Right atrium auricular region (tissue), 2 donors: ENCODE data around the gene ST6GALNAC1. TPM values are rescaled to one million over a fixed set of nuclear protein-coding genes. Genes with fewer than 3 reads are reported as not detected.

Experiments
- DNase-seq: peaks from one replicate; pipeline ENCODE4 v3.0.0-alpha.2; 2019; ENCODE audit warnings: low spot score
- H3K27ac ChIP-seq, 2 donors: fragments of 200-600 bp; sonication (generic); 1 replicate in 1 of 2; 2 replicates in 1 of 2; pipeline ENCODE4 v1.5.1; 2016 to 2019
- H3K27me3 ChIP-seq, 2 donors: fragments of 200-600 bp; sonication (generic); one replicate each; pipeline versions ENCODE4 v1.5.1 to v1.6.0; 2017 to 2019
- H3K36me3 ChIP-seq: fragments of 200-600 bp; sonication (generic); one replicate; pipeline ENCODE4 v1.5.1; 2016
- H3K4me1 ChIP-seq, 2 donors: fragments of 200-600 bp; sonication (generic); one replicate each; pipeline versions ENCODE4 v1.5.1 to v1.6.0; 2017 to 2019
- H3K4me3 ChIP-seq, 2 donors: fragments of 200-600 bp; sonication (generic); 1 replicate in 1 of 2; 2 replicates in 1 of 2; pipeline ENCODE4 v1.5.1; 2017 to 2019; ENCODE audit warnings: mild to moderate bottlenecking in 1 of 2, moderate library complexity in 1 of 2
- H3K9me3 ChIP-seq, 2 donors: fragments of 200-600 bp; sonication (generic); one replicate each; pipeline ENCODE4 v1.5.1; 2019
- CTCF ChIP-seq, 2 donors: fragments of 200-600 bp; sonication (generic); IDR thresholded peaks; one replicate each; pipeline ENCODE4 v1.5.1; 2019; ENCODE audit warnings: antibody characterized with exemption in 2 of 2
- total RNA-seq, 2 donors: library from RNA; depleted of rRNA; stranded (reverse); fragments of >200 nt; gene quantifications; one replicate each; pipeline ENCODE4 v1.1.0, GENCODE V29; 2016

Gene ST6GALNAC1
- total RNA-seq, 2 donors from 2014 or later: 2.4 to 7.1 TPM

- Histone ChIP-seq H3K9me3 (no peaks in the 10 kb centered on the region), H3K27me3 (no peaks in the 10 kb centered on the region), H3K4me3 (no peak overlapping the region), H3K4me1 (no peaks in the 10 kb centered on the region), H3K27ac (no peak overlapping the region), H3K36me3 (no peaks in the 10 kb centered on the region)
- no peak for TF ChIP-seq CTCF (IDR thresholded peaks at IDR 0.05)
- no peak for DNase-seq
These were observed 50.2 kb downstream of the ST6GALNAC1 start for GRCh38 chr17:76593384-76593826.

GRCh38 chr17:76588182-76588581 lies 55.4 kb downstream of the ST6GALNAC1 start:
- Histone ChIP-seq H3K27me3 (no peaks in the 10 kb centered on the region), H3K4me3 (no peak overlapping the region), H3K9me3 (no peaks in the 10 kb centered on the region), H3K27ac (no peak overlapping the region), H3K36me3 (no peaks in the 10 kb centered on the region), H3K4me1 (peaks cover 0 to 16% of the 10 kb centered on the region in 2 donors)
- TF ChIP-seq CTCF (IDR thresholded peaks at IDR 0.05): no peak
- DNase-seq: no peak

GRCh38 chr17:76586741-76587487 lies 56.6 kb downstream of the ST6GALNAC1 start:
- peaks cover 0 to 16% of the 10 kb centered on the region in 2 donors for H3K4me1 ChIP-seq

GRCh38 chr17:76585649-76586593 lies 57.6 kb downstream of the ST6GALNAC1 start, which contains the start of gene ST6GALNAC2:
Gene ST6GALNAC2 (minus strand): TSS chr17:76585860. CDS start chr17:76585808, 52 bp downstream.
- TF ChIP-seq CTCF (IDR thresholded peaks at IDR 0.05): peak in 1 of 2 donors; percentile 75
- H3K4me3 ChIP-seq: peak within 1 kb of the TSS; percentile 50 to 69
- no peaks in the 10 kb centered on the region for H3K36me3 ChIP-seq
- H3K4me1 ChIP-seq: peaks cover 0 to 16% of the 10 kb centered on the region in 2 donors
- peak within 1 kb of the TSS; percentile 62 for H3K27ac ChIP-seq
- no peaks in the 10 kb centered on the region for H3K27me3 ChIP-seq
- no peaks in the 10 kb centered on the region for H3K9me3 ChIP-seq
- DNase-seq: no peak

More at GRCh38 chr17:76586741-76587487, 56.6 kb downstream of the ST6GALNAC1 start:
- Histone ChIP-seq H3K27me3 (no peaks in the 10 kb centered on the region), H3K9me3 (no peaks in the 10 kb centered on the region), H3K36me3 (no peaks in the 10 kb centered on the region), H3K27ac (no peak overlapping the region), H3K4me3 (peak overlapping the region in 1 of 2 donors; percentile 69)
- no peak for DNase-seq
- no peak for TF ChIP-seq CTCF (IDR thresholded peaks at IDR 0.05)

- Histone ChIP-seq H3K27me3 (no peaks in the 10 kb centered on the region), H3K4me3 (peak overlapping the region; percentile 50 to 69), H3K4me1 (peaks cover 0 to 16% of the 10 kb centered on the region in 2 donors), H3K27ac (peak overlapping the region; percentile 62), H3K36me3 (no peaks in the 10 kb centered on the region), H3K9me3 (no peaks in the 10 kb centered on the region)
- no peak for TF ChIP-seq CTCF (IDR thresholded peaks at IDR 0.05)
- DNase-seq: no peak
These were observed 58.4 kb downstream of the ST6GALNAC1 start for GRCh38 chr17:76585033-76585648.
